CD4-positive, alpha-beta T cell (primary cell): Measurements from ENCODE around the gene SLC2A4. TPM values are rescaled to one million over a fixed set of nuclear protein-coding genes. Genes with fewer than 3 reads are reported as not detected.
A peak's percentile ranks its signal among the peaks of the same experiment; 100 is the strongest.

Experiments
- ATAC-seq: fragments of 200-7000 bp; cut with Tn5 transposase; one replicate; pipeline ENCODE4 v1.10.0; 2022; ENCODE audit warnings: mild to moderate bottlenecking; ENCODE audit not compliant: poor library complexity
- CTCF ChIA-PET: fragments of 350-600 bp; sonication (Branson Sonifier 250); formaldehyde crosslinking; loops from one replicate; lab custom pipeline; 2021; ENCODE audit warnings: antibody characterized with exemption, inconsistent platforms; lab: Charles Lee
- POLR2A ChIA-PET: fragments of 350-600 bp; sonication (Branson Sonifier 250); formaldehyde crosslinking; loops from one replicate; lab custom pipeline; 2021; ENCODE audit warnings: antibody characterized with exemption, inconsistent platforms; lab: Charles Lee
- DNase-seq, 14 experiments: peaks; one replicate each; pipeline ENCODE4 v3.0.0-alpha.2; 2013 to 2020; ENCODE audit warnings: mixed read lengths in 2 of 14
- H3K27ac ChIP-seq, 2 donors: one replicate each; pipeline versions ENCODE4 v1.5.1 to v1.7.0; 2013; ENCODE audit warnings: low read length in 2 of 2, low read depth in 1 of 2, mild to moderate bottlenecking in 1 of 2
- H3K27me3 ChIP-seq, 2 experiments: 1 replicate in 1 of 2; 2 replicates in 1 of 2; pipeline versions ENCODE4 v1.6.1 to v1.7.0; 2013; ENCODE audit warnings: low read length in 2 of 2, control low read depth in 1 of 2, mild to moderate bottlenecking in 1 of 2, moderate library complexity in 1 of 2; ENCODE audit not compliant: insufficient read depth in 2 of 2, control insufficient read depth in 1 of 2
- H3K36me3 ChIP-seq: one replicate; pipeline ENCODE4 v1.6.1; 2013; ENCODE audit warnings: low read length, control low read depth; ENCODE audit not compliant: insufficient read depth
- H3K4me1 ChIP-seq: one replicate; pipeline ENCODE4 v1.6.1; 2013; ENCODE audit warnings: low read length, control low read depth; ENCODE audit not compliant: insufficient read depth
- H3K4me3 ChIP-seq: one replicate; pipeline ENCODE4 v1.5.1; 2013; ENCODE audit warnings: mild to moderate bottlenecking, low read length, moderate library complexity
- H3K9me3 ChIP-seq, 2 experiments: 1 replicate in 1 of 2; 2 replicates in 1 of 2; pipeline versions ENCODE4 v1.6.1 to v1.7.0; 2013; ENCODE audit warnings: low read length in 2 of 2, mild to moderate bottlenecking in 2 of 2, control low read depth in 1 of 2, moderate library complexity in 1 of 2; ENCODE audit not compliant: control insufficient read depth in 1 of 2, insufficient read depth in 1 of 2
- H3K27ac Mint-ChIP-seq: one replicate; pipeline ENCODE4 v1.8.0; 2020; ENCODE audit warnings: mixed read lengths
- H3K27me3 Mint-ChIP-seq: one replicate; pipeline ENCODE4 v1.8.0; 2021; ENCODE audit warnings: mixed read lengths
- H3K36me3 Mint-ChIP-seq: one replicate; pipeline ENCODE4 v1.8.0; 2021; ENCODE audit warnings: low read depth, mixed read lengths
- H3K4me1 Mint-ChIP-seq: one replicate; pipeline ENCODE4 v1.8.0; 2021; ENCODE audit warnings: low read depth, mixed read lengths
- H3K4me3 Mint-ChIP-seq: one replicate; pipeline ENCODE4 v1.8.0; 2020; ENCODE audit warnings: mild to moderate bottlenecking, mixed read lengths
- H3K9me3 Mint-ChIP-seq: one replicate; pipeline ENCODE4 v1.8.0; 2020; ENCODE audit warnings: mixed read lengths
- intact Hi-C, 2 experiments: fragments of 100-400 bp; cut with DNase I in 1 of 2; cut with micrococcal nuclease in 1 of 2; formaldehyde crosslinking; loops; one replicate each; pipeline versions ENCODE4 v1.15.1 to v1.9.0; 2023 to 2025; cut with DNase I, micrococcal nuclease
- total RNA-seq, 174 experiments: library from RNA in 2 of 174; stranded (reverse) in 2 of 174; gene quantifications; one replicate each; pipeline ENCODE4 v1.2.3 and lab custom pipeline; 2021 to 2026
- TF ChIP-seq, protein P1 (sequence below): fragments of 200-600 bp; IDR thresholded peaks from one replicate; pipeline ENCODE4 v1.8.0; 2022; ENCODE audit warnings: antibody characterized with exemption, mild to moderate bottlenecking

SLC2A4 gene
- total RNA-seq, 2 experiments from 2014 or later: not detected

DNA sequence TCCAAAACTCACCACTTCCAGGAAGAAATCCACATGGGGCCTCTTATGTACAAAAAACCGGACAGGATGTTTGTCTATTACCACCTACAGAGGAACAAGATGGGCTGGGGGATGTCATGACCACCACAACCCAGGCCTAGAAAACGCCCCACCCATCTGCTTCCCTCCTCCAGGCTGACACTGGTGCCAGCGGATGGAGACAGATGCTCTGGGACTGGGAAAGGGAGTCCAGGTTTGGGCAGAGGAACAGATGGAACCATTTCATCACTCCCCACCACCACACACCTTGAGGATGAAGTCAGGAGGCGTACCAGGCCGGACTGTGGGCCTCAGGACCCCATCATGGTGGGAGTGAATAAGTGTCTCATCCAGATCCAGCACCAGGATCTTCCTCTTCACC, 34.7 kb upstream of the SLC2A4 start:
- H3K27ac ChIP-seq: no peak overlapping the region
- H3K4me1 ChIP-seq: peaks cover 34% of the 10 kb centered on the region
- ChIA-PET CTCF (no interaction called here), POLR2A (no interaction called here)
- peak overlapping the region; percentile 36 for H3K4me3 Mint-ChIP-seq
- no peak for ATAC-seq
- peak overlapping the region; percentile 54 for H3K27ac Mint-ChIP-seq
- H3K9me3 Mint-ChIP-seq: no peaks in the 10 kb centered on the region
- H3K27me3 ChIP-seq: no peaks in the 10 kb centered on the region
- intact Hi-C loops: no loop called here
- H3K36me3 ChIP-seq: peaks cover 32% of the 10 kb centered on the region
- peaks cover 4% of the 10 kb centered on the region for H3K27me3 Mint-ChIP-seq
- no peak overlapping the region for H3K4me3 ChIP-seq
- TF ChIP-seq, protein P1, sequence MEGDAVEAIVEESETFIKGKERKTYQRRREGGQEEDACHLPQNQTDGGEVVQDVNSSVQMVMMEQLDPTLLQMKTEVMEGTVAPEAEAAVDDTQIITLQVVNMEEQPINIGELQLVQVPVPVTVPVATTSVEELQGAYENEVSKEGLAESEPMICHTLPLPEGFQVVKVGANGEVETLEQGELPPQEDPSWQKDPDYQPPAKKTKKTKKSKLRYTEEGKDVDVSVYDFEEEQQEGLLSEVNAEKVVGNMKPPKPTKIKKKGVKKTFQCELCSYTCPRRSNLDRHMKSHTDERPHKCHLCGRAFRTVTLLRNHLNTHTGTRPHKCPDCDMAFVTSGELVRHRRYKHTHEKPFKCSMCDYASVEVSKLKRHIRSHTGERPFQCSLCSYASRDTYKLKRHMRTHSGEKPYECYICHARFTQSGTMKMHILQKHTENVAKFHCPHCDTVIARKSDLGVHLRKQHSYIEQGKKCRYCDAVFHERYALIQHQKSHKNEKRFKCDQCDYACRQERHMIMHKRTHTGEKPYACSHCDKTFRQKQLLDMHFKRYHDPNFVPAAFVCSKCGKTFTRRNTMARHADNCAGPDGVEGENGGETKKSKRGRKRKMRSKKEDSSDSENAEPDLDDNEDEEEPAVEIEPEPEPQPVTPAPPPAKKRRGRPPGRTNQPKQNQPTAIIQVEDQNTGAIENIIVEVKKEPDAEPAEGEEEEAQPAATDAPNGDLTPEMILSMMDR: no peak
- no peaks in the 10 kb centered on the region for H3K9me3 ChIP-seq
- peaks cover 42% of the 10 kb centered on the region for H3K4me1 Mint-ChIP-seq
- peaks cover 41% of the 10 kb centered on the region for H3K36me3 Mint-ChIP-seq
- no peak for DNase-seq

DNA sequence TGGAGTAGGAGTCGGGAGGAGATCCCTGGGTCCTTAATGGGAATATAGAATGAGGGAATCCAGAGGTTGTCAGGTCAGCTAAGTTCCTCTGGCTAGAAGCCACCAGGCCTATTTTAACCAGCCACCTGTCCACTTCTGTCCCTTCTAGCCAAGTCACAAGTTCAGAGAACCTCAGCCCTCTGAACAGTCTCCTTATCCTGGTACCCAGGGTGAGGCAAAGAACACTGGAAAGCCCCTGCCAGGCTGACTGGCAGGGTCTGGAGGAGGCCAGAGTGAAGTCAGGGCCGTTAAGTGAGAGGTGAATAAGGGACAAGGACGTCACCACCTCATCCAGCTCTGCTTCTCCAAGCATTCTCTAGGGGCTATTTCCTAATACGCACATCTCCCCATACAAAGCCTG, 32.7 kb upstream of the SLC2A4 start:
- Histone ChIP-seq H3K4me3 (no peak overlapping the region), H3K36me3 (peaks cover 31% of the 10 kb centered on the region), H3K4me1 (peaks cover 36% of the 10 kb centered on the region), H3K27me3 (no peaks in the 10 kb centered on the region), H3K27ac (no peak overlapping the region), H3K9me3 (no peaks in the 10 kb centered on the region)
- POLR2A ChIA-PET: interaction anchor here (0.5 to 3.4 kb wide), 3 partner anchors 8 to 379 kb away, joined by 3 to 54 read pairs (median 4); partner anchors contain the start of genes GABARAP, PHF23 and SAT2
- CTCF ChIA-PET: interaction anchor here (0.7 to 1.6 kb wide), 3 partner anchors 21 to 47 kb away, joined by 3 to 4 read pairs (median 4); no protein-coding TSS in a partner anchor
- H3K4me1 Mint-ChIP-seq: peaks cover 45% of the 10 kb centered on the region
- no peaks in the 10 kb centered on the region for H3K27me3 Mint-ChIP-seq
- peak overlapping the region; percentile 94 for H3K4me3 Mint-ChIP-seq
- H3K36me3 Mint-ChIP-seq: peaks cover 45% of the 10 kb centered on the region
- H3K27ac Mint-ChIP-seq: peak overlapping the region; percentile 100
- TF ChIP-seq, protein P1: no peak
- ATAC-seq (no peak), DNase-seq (peak in 1 of 14 experiments; percentile 11)
- no peaks in the 10 kb centered on the region for H3K9me3 Mint-ChIP-seq
- intact Hi-C loops: no loop called here

GRCh38 chr17:7249214-7249613, 32.3 kb upstream of the SLC2A4 start:
- TF ChIP-seq, protein P1: no peak
- Histone ChIP-seq H3K27me3 (no peaks in the 10 kb centered on the region), H3K4me1 (peaks cover 36% of the 10 kb centered on the region), H3K27ac (no peak overlapping the region), H3K9me3 (no peaks in the 10 kb centered on the region), H3K4me3 (no peak overlapping the region), H3K36me3 (peaks cover 27% of the 10 kb centered on the region)
- Mint-ChIP-seq H3K4me1 (peaks cover 45% of the 10 kb centered on the region), H3K27me3 (no peaks in the 10 kb centered on the region), H3K36me3 (peaks cover 49% of the 10 kb centered on the region), H3K27ac (peak overlapping the region; percentile 100), H3K4me3 (peak overlapping the region; percentile 94), H3K9me3 (no peaks in the 10 kb centered on the region)
- no peak for ATAC-seq
- DNase-seq: peak in 1 of 14 experiments; percentile 9
- CTCF ChIA-PET: interaction anchor here (1.2 to 1.6 kb wide), 2 partner anchors 29 to 47 kb away, joined by 3 to 4 read pairs; no protein-coding TSS in a partner anchor
- POLR2A ChIA-PET: interaction anchor here (1.2 to 3.4 kb wide), 3 partner anchors 9 to 379 kb away, joined by 3 to 54 read pairs (median 4); partner anchors contain the start of genes DVL2, GABARAP, PHF23 and SAT2
- intact Hi-C loops: no loop called here
